Stimulated activated CD4-positive, alpha-beta T cell treated with anti-CD3 and anti-CD28 coated beads, Interleukin-2, amount 100 ng/mL, for 4 hours (primary cell): ENCODE results near the gene LMTK3.

Experiments
- DNase-seq: peaks from one replicate; pipeline ENCODE4 v3.0.0-alpha.2; 2020; ENCODE audit warnings: low read depth

The LMTK3 gene

DNA sequence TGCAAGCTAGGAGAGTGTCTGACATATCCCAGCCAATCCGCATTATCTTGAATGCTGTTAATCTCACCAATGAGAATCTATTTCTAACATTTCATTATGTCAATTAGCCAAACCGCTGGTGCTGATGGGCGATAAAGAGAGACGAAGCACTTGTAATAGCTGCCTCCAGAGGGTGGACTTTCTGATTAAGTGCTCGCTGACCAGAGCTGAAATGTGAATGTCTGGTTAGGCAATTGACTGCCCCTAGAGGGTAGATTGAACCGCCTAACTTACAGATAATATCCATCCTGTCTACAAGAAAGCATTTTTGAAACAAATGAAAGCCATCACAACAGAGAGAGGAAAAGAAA, 66.4 kb downstream of the LMTK3 start:
- no peak for DNase-seq

DNA sequence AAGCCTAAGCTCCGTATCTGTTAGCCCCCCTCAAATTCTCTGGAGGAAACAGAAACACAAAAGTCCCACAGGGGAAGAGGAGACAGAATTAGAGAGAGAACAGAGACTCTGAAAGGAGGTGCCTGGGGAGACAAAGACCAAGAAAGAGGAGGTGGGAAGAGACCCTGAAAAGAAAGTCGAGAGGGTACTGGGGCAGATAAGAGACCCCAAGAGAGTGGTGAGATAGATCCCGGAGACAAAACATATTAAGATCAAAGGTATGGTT, 66.8 kb downstream of the LMTK3 start:
- no peak for DNase-seq

DNA sequence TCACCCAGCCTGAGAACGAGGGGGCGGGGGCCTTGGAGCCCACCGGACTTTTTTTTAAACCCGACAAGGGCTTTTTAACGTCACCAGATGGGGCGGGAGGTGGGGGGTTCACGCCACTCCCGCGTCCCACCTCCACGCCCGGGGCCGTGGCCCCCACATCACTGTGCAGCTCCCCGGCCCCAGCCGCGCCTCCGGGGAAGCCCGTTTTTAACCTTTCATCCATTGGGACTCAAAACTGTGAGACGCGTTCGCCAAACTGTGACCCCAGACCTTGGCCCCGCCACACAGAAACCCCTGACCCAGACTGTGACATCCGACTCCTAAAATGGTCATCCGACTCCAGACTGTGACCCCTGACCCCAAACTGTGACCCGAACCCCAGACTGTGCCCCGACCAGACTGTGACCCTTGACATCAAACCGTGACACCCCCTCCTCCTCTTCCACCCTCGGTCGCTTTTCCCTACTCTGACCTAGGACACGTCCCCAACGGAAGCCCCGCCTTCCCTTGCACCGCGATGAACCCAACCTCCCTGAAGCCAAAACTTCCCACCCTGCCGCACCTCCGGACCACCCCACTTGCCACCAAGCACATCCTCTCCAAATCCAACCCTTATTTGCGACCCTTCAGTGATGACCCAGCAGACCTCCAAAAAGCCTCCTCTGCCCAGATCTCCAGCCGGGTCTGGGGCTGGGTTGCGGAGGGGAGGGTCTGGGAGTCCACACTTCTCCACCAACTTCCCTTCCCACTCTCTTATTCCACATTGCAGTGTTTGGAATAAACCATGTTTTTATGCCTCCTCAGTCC, 67.3 kb downstream of the LMTK3 start:
- DNase-seq: no peak

DNA sequence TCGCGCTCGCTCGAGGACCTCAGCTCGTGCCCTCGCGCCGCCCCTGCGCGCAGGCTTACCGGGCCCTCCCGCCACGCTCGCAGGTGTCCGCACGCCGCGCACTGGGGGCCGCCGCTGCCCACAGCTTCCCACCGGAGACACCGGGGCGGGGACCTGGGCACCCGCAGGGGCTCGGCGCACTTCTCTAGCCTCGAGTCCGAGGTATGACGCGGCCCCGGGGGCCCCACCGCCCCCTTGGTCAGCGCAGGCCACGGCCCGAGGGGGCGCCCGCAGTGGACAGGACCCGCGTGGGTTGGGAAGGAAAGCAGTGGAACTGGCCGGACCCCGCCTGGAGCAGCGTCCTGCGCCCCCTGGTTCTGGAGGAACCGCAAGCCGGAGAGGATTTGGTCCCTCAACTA, 67.9 kb downstream of the LMTK3 start:
- DNase-seq: no peak

GRCh38 chr19:48443256-48443655, 68.4 kb downstream of the LMTK3 start:
- DNase-seq: no peak

DNA sequence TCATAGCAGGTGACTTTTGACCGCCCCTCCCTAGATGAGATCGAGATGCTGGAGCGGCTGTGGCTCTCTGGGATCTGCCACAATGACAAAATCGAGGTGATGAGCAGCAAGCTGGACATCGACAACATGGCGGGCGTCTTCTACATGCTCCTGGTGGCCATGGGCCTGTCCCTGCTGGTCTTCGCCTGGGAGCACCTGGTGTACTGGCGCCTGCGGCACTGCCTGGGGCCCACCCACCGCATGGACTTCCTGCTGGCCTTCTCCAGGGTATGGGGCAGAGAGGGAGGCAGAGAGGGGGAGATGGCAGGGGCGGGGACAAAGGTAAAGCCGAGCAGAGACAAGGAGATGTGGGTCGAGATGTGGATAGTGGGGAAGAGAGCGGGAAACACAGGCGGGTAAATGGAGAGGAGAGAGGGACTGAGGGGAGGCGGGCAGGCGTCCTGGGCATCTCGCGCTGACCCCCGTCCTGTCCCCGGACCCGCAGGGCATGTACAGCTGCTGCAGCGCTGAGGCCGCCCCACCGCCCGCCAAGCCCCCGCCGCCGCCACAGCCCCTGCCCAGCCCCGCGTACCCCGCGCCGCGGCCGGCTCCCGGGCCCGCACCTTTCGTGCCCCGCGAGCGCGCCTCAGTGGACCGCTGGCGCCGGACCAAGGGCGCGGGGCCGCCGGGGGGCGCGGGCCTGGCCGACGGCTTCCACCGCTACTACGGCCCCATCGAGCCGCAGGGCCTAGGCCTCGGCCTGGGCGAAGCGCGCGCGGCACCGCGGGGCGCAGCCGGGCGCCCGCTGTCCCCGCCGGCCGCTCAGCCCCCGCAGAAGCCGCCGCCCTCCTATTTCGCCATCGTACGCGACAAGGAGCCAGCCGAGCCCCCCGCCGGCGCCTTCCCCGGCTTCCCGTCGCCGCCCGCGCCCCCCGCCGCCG, 69.3 kb downstream of the LMTK3 start:
- DNase-seq: no peak

- no peak for DNase-seq
Measured at GRCh38 chr19:48441360-48442050, 70.1 kb downstream of the LMTK3 start.

- DNase-seq: no peak
Measured at GRCh38 chr19:48436586-48436985, 75.0 kb downstream of the LMTK3 start.
